Measurements from ENCODE around the gene PHF2.

PHF2 gene

DNA sequence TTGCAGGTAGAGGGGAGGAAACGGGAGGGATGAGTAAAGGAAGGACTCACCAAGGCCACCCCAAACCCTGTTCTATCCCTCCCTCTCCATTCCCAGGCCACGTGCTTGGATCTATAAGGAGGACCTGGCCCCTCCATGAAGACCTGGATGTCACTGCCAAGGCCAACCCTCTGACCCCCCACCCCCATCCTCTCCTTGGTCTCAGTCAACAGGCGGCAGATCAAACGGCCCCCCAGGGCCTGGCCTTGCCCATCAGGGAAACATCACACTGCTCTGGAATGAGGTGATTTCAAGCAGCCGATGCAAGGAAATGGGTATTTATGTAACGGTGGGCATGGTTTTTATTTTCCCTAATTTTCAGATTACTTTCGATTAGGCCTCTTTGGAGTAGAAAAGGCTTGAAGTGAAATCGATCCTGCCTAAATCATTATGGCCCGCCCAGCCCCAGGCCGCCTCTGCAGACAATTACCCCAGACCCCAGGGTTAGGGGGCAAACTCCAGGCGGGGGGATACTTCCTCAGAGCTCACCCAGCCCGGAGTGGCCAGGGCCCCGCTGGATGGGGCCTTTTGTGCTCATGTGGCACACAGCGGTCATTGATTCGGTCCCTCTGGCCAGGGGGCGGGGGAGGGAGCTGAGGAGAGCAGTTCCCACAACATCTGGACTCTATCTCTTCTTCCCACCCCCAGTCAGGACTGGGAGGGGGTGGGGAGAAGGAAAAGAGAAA lies 125.3 kb downstream of the PHF2 start:
- no peak for DNase-seq (ENCODE audit: low spot score)

DNA sequence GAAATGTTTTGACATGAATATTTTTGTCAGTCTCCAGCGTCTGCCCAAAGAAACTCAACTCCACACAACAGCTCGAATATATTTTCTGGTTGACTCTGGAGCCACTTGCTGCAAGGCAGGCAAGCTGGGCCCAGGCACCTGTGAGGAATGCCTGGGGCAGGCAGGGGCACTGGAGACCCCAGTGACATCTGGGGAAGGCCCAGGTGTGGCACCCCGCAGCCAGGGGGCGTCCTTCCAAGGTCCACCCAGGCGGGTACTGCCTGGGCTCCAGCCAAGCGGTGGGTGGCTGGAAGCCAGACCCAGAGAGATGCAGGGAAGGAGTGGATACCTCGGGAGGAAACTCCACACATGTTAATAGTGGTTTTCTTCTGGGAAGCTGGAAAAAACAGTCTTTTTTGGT lies 125.9 kb downstream of the PHF2 start:
- no peak for DNase-seq (ENCODE audit: low spot score)

DNA sequence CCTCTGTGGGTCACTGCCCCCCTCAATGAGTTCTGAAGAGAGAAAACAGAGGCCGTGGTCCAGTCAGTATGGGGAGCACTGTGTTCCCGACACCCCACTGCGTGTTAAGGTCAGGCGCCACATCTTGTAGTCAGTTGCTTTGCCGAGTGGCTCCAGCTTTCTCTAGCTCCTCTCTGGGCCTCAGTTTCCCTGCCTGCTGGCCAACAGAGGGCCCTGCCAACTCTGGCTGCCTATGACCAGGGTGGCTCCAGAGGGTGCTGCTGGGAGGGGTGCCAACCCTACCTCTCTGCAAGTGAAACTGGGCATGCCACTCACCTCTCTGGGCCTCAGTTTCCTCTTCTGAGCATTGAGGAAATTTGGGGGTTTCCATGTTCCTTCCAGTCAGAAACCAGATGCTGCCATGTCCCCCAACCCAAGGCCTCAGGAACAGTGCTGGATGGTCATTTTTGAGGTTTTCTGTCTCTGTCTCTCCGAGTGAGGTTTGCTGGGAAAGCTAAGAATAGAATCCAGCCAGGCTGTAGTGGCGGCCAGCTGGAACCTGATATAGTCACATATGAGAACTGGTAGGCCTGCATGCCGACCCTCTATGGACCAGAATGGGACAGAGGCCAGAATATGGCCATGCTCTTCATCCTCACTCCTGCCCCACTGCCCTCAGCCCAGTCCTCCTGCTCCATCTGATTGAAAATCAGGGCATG lies 132.1 kb downstream of the PHF2 start:
- DNase-seq (ENCODE audit: low spot score) = no peak

DNA sequence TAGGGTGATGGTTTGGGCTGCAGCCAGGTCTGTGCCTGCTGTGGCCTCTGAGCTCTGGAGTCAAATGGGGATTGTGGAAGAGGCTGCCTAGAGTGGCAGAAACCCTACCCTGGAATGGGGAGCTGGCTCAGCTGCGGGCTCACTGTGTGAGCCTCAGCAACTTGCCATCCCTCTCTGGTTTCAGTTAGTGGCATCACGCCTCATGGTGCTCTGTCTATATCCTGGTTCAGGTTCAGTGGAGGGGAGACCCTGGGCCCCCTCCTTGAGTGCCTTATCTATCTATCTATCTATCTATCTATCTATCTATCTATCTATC lies 132.6 kb downstream of the PHF2 start:
- no peak for DNase-seq (ENCODE audit: low spot score)

DNA sequence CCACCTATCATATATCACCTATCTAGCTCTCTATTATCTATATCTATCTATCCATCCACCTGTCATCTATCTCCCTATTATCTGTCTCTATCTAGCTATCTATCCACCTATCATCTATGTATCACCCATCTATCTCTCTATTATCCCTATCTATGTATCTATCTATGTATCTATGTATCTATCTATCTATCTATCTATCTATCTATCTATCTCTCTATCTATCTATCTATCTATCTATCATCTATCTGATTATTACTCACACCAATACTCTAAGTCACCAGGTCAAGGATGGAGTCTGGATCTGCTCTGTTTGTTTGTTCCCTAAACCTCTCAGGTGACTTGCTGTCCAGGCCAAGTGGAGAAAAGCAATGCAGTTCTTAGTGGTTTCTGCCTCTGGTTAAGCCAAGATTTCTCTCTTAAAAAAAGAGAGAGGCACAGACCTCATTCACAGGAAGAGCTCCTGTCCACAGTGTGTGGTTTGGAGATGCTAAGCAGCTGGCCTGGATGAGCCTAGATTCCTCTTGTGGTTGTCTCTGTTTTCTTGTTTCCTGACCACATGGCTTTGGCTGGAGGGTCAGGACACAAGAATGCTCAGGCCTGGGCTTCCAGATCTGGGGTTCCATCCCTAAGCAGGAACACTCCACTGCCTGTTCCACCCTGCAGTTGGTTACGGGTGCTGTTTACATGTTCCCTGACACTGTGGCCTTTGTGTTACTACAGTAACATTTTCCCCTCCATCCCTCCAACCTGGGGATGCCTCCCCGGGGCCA lies 133.4 kb downstream of the PHF2 start:
- DNase-seq (ENCODE audit: low spot score) = no peak

DNA sequence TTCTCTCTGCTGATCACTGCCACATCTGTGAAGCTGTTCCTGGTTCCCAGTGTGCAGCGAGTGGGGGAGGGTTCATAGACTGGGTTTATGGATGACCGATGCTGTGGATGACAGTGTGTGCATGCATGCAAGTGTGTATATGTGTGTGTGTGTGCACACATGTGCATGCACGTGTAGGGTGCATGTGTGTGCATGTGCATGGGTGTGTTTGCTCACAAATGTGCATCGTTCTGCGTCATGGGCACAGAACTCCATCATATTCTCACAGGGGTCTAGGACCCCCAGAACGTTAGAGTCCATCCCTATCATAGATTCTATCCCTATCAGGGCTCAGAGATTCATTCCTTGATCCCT lies 134.0 kb downstream of the PHF2 start:
- DNase-seq (ENCODE audit: low spot score) = no peak

DNA sequence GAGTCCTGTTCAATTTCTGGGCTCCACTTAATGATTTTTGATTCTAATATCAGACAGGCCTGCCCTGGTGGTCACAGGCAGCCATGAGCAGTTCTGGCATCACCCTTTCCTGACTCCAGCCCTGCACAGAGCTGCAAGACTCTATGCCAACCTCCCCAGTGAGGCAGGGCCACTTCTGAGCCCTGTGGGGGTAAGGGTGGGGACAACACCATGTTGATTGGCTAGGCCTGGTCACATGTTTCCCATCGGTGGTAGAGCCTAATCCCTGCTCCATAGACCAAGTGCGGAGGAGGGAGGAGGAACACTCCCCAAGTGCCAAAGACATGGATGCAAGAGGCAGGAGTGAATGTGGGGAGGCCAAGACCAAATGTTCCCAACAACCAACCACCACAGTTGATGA lies 134.6 kb downstream of the PHF2 start:
- no peak for DNase-seq (ENCODE audit: low spot score)

DNA sequence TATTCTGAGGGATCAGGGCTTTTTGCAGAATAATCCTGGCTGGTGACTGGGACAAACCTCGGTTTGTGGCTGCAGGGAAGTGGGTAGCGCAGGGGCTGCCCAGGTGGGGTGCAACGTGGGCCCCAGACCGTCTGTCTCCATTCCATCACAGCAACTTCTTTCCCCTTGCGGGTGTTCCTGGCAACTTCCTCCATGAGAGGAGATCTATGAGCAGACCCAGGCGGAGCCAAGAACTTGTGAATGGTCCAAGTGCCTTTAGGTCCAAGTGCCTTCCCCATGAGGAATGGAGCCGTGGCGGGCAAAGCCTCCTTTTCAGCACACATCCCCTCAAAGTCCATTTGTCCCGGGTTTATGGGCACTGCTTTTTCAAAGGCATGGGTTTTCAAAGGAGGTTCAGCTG lies 136.5 kb downstream of the PHF2 start:
- DNase-seq (ENCODE audit: low spot score) = no peak

DNA sequence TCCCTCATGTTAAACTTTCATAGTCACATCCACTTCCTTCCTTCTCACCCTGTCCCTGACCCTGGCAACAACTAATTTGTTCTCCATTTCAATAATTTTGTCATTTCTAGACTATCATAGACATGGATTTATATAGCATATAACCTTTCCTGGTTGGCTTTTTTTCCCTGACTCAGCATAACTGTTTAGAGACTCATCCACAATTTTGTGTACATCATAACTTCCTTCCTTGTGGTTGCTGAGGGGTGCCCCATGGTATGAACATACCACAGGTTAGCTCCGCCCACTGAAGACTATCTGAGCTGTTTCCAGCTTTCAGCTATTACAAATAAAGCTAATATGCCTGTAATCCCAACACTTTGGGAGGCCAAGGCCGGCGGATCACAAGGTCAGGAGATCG lies 137.3 kb downstream of the PHF2 start:
- DNase-seq (ENCODE audit: low spot score) = no peak

DNA sequence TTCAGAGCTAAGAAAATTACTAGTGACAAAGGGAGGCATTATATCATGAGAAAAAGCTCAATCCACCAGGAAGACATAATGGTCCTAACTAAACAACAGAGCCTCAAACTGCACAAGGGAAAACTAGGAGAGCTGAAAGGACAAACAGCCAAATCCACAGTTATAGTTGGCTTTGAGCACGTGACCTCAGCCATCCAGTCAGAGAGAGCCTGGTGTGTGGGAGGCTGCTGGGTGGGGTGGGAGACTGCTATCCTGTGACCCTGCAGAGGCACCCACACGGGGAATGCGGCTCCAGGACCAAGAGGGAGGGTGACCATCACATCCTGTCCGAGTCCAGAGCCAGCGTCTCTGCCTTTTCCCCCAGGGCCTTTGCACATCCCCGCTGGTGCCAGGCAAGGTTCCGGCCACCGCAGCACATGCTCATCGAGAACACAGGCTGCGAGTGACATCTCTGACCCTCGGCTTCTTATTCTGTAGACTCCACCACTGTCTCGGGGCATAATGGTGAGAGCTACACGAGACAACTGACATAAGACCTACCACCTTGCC lies 145.1 kb downstream of the PHF2 start:
- no peak for DNase-seq (ENCODE audit: low spot score)

DNA sequence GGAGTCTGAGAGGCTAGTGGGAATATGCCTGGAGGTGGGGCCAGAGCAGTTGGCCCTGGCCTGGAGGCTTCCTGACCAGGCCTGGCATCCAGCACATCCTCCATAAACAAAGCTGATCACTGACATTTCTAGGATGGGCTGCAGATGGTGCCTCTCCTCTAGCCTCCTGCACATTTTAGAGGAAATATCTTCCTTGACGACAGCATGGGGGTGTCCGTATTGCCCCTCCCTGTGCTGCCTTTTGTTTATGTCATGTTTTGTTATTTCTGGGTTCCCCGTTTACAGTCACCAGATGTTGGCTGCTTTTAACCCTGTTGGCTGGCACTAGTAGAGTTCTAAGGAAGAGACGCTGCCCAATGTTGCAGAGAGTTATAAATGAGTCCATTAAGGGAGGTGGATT lies 148.5 kb downstream of the PHF2 start:
- DNase-seq (ENCODE audit: low spot score) = no peak

DNA sequence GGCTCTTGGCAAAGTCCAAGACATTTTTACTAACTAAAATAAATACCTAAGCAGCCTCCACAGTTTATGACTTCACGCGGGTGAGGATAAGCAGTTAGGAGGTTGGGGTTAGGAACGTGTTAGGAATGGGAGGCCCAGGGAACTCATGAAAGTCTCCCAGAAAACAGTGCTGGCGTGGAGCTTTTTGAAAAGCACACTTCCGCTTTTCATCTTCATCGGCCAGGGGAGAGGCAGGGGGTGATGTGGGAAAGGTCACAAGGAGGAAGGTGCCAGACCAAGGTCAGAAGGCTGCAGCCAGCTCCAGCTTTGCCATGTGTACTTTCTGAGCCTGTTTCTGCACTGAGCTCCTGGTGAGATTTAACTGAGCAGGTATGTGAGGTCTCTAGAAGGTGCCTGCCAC lies 149.0 kb downstream of the PHF2 start:
- DNase-seq (ENCODE audit: low spot score) = no peak

DNA sequence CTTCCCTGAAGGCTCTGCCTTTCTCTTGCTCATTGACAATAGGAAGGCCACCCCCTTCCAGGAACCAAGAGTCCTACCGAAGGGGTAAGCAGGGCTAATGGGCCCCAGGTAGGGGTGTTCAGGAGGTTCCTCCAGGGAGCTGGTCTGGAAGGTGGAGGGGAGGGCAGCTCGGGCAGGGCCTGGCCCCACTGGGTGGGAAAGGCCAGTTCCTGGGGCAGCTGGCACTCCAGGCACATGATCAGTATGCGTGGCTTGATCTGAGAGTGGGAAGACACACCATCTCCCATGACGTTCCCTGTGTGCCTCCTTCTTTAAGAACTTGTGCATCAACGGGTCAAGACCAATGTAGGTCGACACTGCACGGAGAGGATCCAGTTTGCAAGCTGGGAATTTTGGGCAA lies 149.8 kb downstream of the PHF2 start:
- no peak for DNase-seq (ENCODE audit: low spot score)
